T-helper 1 cell treated with Interleukin-12 subunit alpha and Interleukin-12 subunit beta and Interleukin-4 antibody, amounts not matched to agents 30 ng/mL and 1 ng/mL, for 36 hours (primary cell): ENCODE data around the gene SFTPD. TPM values are rescaled to one million over a fixed set of nuclear protein-coding genes. Genes with fewer than 3 reads are reported as not detected.
"Not testable (repeated sequence)": the region's sequence is repeated elsewhere in the genome, so short reads cannot be mapped to it uniquely, and the experiment has no call there.

Source experiments
- intact Hi-C: fragments of 100-400 bp; cut with micrococcal nuclease; formaldehyde crosslinking; loops from one replicate; pipeline ENCODE4 v1.15.1; 2024
- total RNA-seq: library from RNA; stranded (reverse); gene quantifications from 2 replicates; pipeline ENCODE4 v1.2.3, GENCODE V29; 2022

SFTPD gene
- total RNA-seq, 1 donor from 2014 or later = not detected

- intact Hi-C loops = no loop called here
Measured at GRCh38 chr10:79926037-79926436, 22.9 kb downstream of the SFTPD start.

DNA sequence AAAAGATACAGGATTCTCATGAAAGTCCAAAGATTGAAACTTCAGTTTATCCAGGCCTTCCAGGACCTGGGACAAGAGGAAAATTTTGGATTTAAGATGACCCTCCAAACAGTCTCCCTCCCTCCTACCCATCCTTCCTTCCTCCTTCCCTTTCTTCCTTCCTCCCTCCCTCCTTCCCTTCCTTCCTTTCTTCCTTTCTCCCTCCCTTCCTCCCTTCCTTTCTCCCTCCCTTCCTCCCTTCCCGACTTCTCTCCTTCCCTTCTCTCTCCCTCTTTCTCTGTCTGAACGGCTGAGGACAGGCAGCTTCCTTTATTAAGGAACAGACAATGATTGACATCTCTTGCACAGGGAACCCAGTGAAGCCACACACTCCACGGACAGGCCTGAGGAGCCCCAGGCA lies 23.3 kb downstream of the SFTPD start:
- intact Hi-C loops = no loop called here

- intact Hi-C loops = no loop called here
Measured at GRCh38 chr10:79923669-79924068, 25.2 kb downstream of the SFTPD start.

GRCh38 chr10:79923145-79923544 lies 25.8 kb downstream of the SFTPD start:
- intact Hi-C loops = no loop called here

- intact Hi-C loops = not testable (repeated sequence)
Measured at GRCh38 chr10:79922011-79922412, 26.9 kb downstream of the SFTPD start.

- intact Hi-C loops = not testable (repeated sequence)
Measured at GRCh38 chr10:79915838-79916237, 33.1 kb downstream of the SFTPD start.

DNA sequence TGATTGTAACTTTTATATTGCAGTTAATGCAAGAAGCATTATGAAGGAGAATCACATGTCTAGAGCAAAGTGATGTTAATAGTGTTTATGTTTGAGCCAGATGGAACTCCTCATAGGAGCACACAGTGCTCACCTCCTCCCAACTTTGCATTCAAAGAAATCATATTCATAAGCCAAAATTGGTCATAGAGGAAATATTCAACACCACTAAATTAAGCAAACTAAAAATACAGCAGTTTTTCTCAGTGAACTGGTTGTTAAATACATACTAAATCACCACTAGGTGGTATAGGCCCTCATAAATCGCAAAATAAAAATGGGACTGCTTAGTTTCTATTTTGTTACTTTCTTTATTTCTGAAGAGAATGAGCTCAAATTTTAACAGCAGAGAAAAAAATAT lies 34.4 kb downstream of the SFTPD start:
- intact Hi-C loops = loop anchor here (5.0 kb wide), 1 partner anchor 163 kb away; the partner anchor contains the start of gene TMEM254

GRCh38 chr10:79910836-79911235 lies 38.1 kb downstream of the SFTPD start:
- intact Hi-C loops = loop anchor here (5.0 kb wide), 1 partner anchor 166 kb away; the partner anchor contains the start of gene TMEM254

- intact Hi-C loops = loop anchor here (5.0 kb wide), 1 partner anchor 167 kb away; the partner anchor contains the start of gene TMEM254
Measured at GRCh38 chr10:79910344-79910743, 38.6 kb downstream of the SFTPD start.

GRCh38 chr10:79905322-79906314 lies 43.3 kb downstream of the SFTPD start:
- intact Hi-C loops = no loop called here

GRCh38 chr10:79904671-79905321 lies 44.1 kb downstream of the SFTPD start:
- intact Hi-C loops = no loop called here

DNA sequence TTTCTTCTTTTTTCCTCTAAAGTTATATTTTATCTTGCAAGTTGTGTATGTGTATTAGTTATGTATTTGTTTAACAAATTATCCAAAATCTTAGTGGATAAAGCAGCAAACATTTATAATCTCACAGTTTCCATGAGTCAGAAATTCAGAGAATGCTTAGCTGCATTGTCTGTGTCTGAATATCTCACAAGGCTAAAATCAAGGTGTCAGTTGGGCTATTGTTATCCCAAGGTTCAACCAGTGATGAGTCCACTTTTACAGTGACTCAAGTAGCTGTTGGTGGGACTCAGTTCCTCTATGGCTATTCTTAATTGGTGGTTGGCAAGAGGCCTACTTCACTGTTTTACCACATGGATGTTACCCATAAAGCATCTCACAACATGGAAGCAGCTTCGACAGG lies 47.3 kb downstream of the SFTPD start:
- intact Hi-C loops = not testable (repeated sequence)

GRCh38 chr10:79898597-79899325 lies 50.1 kb downstream of the SFTPD start:
- intact Hi-C loops = no loop called here

DNA sequence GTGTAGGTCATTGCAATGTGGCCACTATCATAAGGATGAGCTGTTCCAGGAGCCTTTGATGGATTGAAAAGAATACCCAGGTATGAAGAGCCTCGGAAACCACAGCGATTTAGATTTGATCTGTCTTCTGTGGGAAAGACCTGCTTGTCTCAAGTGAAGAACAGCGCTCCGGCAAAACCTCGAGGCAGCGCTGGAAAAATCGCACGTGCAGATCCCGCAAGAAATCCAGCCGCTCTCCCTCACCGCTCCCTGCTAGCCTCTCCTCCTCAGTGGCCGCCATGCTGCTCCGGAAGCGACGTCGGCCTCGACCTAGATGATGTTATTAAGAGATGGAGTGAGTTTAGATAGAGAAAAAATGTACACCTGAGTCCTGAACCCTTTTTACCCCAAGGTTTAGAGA lies 56.0 kb downstream of the SFTPD start:
- intact Hi-C loops = not testable (repeated sequence)

GRCh38 chr10:79890469-79890868 lies 58.4 kb downstream of the SFTPD start:
- intact Hi-C loops = no loop called here

DNA sequence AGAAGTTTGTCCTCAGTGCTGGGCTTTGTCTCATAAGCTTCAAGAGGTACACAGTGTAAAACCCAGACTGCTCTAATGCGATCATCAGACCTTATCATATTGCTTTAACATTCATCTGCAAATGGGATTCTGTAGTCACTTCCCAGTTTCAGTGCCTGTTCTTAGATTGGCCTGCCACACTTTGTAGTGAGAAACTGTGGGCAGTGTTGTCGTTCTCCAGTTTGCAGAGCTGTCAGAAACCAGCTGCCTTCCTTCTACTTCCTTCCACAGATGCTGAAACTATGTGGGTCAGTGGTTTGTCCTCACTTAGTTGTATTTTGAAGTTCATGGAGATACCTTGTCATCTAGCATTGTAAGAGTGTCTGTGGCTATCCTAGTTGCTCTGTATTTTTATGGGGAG lies 59.9 kb downstream of the SFTPD start:
- intact Hi-C loops = not testable (repeated sequence)

Other genes starting within 250 kb of the SFTPD start
- gene NUTM2B, start 245.9 kb downstream of the SFTPD start, total RNA-seq = 2.1 and 2.2 TPM in 2 replicates
- 0.20 TPM in 1 of 2 replicates, not detected in the other for gene NUTM2E, start 122.4 kb downstream of the SFTPD start, total RNA-seq
- gene TMEM254, start 129.6 kb upstream of the SFTPD start, total RNA-seq = 17.2 and 17.4 TPM in 2 replicates
- not detected in 2 replicates for gene PLAC9, start 183.6 kb upstream of the SFTPD start, total RNA-seq